RWPE2 (cell line): ENCODE results near the gene CBFA2T3.

Source experiments
- ATAC-seq: fragments of 200-7000 bp; cut with Tn5 transposase; 3 replicates; pipeline ENCODE4 v1.9.1; 2021; ENCODE audit warnings: low read depth
- DNase-seq: peaks from one replicate; pipeline ENCODE4 v3.0.0-alpha.2; 2020; ENCODE audit warnings: low spot score
- H3K27ac ChIP-seq: fragments of 450-650 bp; 2 replicates; pipeline ENCODE4 v1.5.1; 2017; ENCODE audit warnings: mild to moderate bottlenecking; ENCODE audit not compliant: poor library complexity, severe bottlenecking
- H3K27me3 ChIP-seq: fragments of 250-450 bp; sonication (Bioruptor Pico); 2 replicates; pipeline ENCODE4 v1.5.1; 2021; ENCODE audit warnings: mild to moderate bottlenecking, moderate library complexity; ENCODE audit not compliant: insufficient read depth, poor library complexity, severe bottlenecking
- H3K36me3 ChIP-seq: fragments of 250-450 bp; sonication (Bioruptor Pico); 2 replicates; pipeline ENCODE4 v1.5.1; 2020; ENCODE audit warnings: low read depth, mild to moderate bottlenecking, moderate library complexity
- H3K4me1 ChIP-seq: fragments of 250-450 bp; sonication (Bioruptor Pico); 2 replicates; pipeline ENCODE4 v1.5.1; 2021; ENCODE audit warnings: mild to moderate bottlenecking, moderate library complexity; ENCODE audit not compliant: insufficient read depth, poor library complexity, severe bottlenecking
- H3K4me3 ChIP-seq: fragments of 250-450 bp; sonication (Bioruptor Pico); 2 replicates; pipeline ENCODE4 v1.5.1; 2021; ENCODE audit warnings: mild to moderate bottlenecking, moderate library complexity; ENCODE audit not compliant: severe bottlenecking
- H3K9me3 ChIP-seq: fragments of 250-450 bp; sonication (Bioruptor Pico); 2 replicates; pipeline ENCODE4 v1.5.1; 2021; ENCODE audit warnings: mild to moderate bottlenecking, moderate library complexity; ENCODE audit not compliant: severe bottlenecking
- TF ChIP-seq, protein P1 (sequence below): fragments of 450-650 bp; IDR thresholded peaks from one replicate; pipeline ENCODE4 v1.5.1; 2017; ENCODE audit warnings: mild to moderate bottlenecking, moderate library complexity; ENCODE audit not compliant: poor library complexity, severe bottlenecking

The CBFA2T3 gene

DNA sequence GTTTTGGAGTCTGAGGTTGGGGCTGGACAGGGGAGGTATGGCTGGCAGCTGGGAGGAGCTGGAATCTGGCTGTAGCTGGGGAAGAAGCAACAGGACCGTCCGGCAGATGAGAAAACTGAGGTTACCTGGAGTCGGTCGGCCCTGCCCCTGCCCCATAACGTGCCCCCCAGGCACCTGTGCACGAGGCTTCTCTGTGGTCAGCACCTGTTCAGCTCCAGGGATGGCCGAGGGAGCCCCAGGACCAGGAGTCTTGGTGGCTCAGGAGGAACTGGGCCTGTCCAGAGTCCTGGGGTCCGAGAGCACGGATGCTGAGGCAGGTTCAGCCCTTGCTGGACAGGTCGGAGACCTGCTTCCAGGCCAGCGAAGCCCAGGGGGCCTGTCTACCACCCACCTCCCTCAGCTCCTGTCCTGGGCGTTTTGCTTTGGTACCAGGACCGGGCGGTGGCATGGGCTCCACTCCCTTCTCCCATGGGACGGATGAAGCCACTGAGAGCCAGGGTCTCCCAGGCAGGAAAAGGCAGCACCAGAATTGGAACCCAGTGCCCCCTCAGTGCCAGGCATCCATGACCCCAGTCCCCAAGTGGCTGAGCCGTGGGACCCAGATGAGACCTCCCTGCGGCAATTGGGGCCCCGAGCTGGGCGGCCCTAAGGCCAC is 17.1 kb upstream of the CBFA2T3 start:
- no peak overlapping the region for H3K27ac ChIP-seq

DNA sequence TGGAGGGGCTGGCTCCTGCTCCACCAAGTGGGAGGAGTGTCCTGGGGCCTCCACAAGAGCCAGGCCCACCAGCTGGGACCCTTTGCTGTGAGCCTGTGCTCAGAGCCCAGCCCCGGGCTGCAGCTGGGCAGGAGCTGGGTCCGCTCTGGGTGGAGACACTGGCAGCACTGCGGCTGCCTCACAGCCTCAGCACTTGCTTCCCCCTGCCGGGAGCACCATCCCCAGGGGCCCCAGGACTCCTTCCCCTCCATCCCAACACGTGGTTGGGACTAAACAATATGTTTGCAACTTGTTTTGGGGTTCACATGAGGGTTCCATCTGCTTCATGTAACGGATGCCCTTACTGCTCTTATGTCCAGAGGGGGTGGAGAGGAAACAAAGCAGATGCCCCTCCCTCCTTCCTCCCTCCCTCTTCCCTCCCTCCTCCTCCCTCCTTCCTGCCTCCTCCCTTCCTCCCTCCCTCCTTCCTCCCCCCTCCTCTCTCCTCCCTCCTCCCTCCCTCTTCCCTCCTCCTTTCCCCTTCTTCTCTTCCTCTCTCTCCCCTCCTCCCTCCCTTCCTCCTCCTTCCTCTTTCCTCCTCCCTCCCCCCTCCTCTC is 16.3 kb upstream of the CBFA2T3 start:
- Histone ChIP-seq H3K4me1 (no peaks in the 10 kb centered on the region), H3K27me3 (peaks cover 49% of the 10 kb centered on the region), H3K36me3 (no peaks in the 10 kb centered on the region), H3K9me3 (peaks cover 10% of the 10 kb centered on the region), H3K4me3 (no peak overlapping the region), H3K27ac (no peak overlapping the region)
- ATAC-seq (0 out of 3 replicates have a peak, but pooled peaks have one; percentile 12), DNase-seq (no peak)
- TF ChIP-seq, protein P1, sequence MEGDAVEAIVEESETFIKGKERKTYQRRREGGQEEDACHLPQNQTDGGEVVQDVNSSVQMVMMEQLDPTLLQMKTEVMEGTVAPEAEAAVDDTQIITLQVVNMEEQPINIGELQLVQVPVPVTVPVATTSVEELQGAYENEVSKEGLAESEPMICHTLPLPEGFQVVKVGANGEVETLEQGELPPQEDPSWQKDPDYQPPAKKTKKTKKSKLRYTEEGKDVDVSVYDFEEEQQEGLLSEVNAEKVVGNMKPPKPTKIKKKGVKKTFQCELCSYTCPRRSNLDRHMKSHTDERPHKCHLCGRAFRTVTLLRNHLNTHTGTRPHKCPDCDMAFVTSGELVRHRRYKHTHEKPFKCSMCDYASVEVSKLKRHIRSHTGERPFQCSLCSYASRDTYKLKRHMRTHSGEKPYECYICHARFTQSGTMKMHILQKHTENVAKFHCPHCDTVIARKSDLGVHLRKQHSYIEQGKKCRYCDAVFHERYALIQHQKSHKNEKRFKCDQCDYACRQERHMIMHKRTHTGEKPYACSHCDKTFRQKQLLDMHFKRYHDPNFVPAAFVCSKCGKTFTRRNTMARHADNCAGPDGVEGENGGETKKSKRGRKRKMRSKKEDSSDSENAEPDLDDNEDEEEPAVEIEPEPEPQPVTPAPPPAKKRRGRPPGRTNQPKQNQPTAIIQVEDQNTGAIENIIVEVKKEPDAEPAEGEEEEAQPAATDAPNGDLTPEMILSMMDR = no peak

More for the DNA sequence above, 17.1 kb upstream of the CBFA2T3 start:
- Histone ChIP-seq H3K27me3 (peaks cover 49% of the 10 kb centered on the region), H3K9me3 (peaks cover 11% of the 10 kb centered on the region), H3K36me3 (no peaks in the 10 kb centered on the region), H3K4me3 (no peak overlapping the region), H3K4me1 (no peaks in the 10 kb centered on the region)
- TF ChIP-seq, protein P1 = no peak
- no peak for DNase-seq
- ATAC-seq = no peak

DNA sequence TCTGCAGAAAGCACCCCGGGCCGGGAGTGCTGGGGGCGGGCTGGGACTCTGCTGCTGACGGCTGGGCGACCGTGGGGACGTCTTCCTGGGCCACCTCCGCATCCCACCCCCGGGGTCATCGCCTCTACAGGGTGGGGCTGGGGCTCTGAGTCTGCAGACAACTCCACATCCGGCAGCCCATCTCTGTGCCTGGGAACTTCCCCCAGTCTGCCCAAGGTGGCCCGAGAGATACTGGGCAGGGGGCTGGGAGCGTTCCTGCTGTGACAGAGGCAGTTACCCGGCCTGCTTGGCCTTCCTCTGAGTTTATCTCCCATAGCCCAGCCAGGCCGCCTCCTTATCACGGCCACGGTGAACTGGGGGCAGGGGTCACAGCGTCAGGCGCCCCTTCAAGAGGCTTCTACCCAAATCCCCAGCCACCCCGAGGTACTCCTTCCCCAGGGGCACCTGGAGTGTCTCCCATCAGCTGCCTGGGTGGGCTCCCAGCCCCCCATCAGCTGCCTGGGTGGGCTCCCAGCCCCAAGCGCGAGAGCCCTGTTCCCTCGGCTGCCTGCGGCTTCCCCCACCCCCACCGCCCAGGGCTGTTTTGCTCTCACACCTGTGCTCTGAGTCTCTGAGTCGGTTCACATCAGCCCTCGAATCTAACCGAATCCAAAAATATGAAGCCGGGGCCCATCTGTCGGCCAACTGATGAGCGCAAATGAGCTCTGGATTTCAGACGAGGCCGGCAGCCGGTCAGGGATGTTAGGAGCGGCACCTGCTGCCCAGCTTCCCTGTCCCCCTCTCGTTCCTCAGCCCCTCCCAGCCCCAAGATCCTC is 15.6 kb upstream of the CBFA2T3 start:
- no peak for DNase-seq
- Histone ChIP-seq H3K9me3 (peaks cover 3% of the 10 kb centered on the region), H3K27ac (no peak overlapping the region), H3K4me3 (no peak overlapping the region), H3K4me1 (no peaks in the 10 kb centered on the region), H3K27me3 (peaks cover 50% of the 10 kb centered on the region), H3K36me3 (no peaks in the 10 kb centered on the region)
- TF ChIP-seq, protein P1 = no peak
- ATAC-seq = no peak

DNA sequence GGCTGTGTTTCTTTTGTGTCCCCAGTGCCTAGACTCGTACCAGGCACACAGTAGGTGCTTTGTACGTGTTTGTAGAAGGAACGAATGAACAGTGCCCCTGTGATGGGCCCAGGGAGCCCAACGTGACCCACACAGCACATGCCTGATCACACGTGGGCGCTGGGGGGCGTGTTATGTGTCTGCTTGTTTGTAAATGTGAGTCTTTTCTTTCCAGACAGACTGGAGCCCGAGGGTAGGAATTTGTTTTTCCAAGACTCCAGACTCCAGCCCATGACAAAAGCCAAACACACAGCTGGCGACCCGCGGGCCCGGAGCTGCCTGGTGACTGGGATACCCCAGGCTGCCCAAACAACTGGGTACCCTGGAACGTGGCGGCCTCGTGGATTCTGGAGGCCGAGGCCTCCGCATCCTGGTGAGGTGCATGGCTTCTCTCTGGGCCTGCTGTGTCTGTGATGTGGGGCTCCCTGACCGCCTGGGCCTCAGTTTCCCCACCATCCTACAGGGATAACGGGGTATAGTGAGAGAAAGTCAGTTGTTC is 14.9 kb upstream of the CBFA2T3 start:
- TF ChIP-seq, protein P1 = no peak
- ATAC-seq (no peak), DNase-seq (no peak)
- Histone ChIP-seq H3K4me1 (no peaks in the 10 kb centered on the region), H3K9me3 (no peaks in the 10 kb centered on the region), H3K27me3 (peaks cover 54% of the 10 kb centered on the region), H3K36me3 (no peaks in the 10 kb centered on the region), H3K4me3 (no peak overlapping the region), H3K27ac (no peak overlapping the region)
